Stimulated activated CD8-positive, alpha-beta memory T cell treated with anti-CD3 and anti-CD28 coated beads, Interleukin-4, amount 100 ng/mL, for 4 hours (primary cell): Measurements from ENCODE around the gene KRTAP20-3.

ENCODE experiments used
- DNase-seq, 2 donors: peaks; one replicate each; pipeline ENCODE4 v3.0.0-alpha.2; 2020; ENCODE audit warnings: low read depth in 2 of 2, low spot score in 1 of 2

Gene KRTAP20-3

DNA sequence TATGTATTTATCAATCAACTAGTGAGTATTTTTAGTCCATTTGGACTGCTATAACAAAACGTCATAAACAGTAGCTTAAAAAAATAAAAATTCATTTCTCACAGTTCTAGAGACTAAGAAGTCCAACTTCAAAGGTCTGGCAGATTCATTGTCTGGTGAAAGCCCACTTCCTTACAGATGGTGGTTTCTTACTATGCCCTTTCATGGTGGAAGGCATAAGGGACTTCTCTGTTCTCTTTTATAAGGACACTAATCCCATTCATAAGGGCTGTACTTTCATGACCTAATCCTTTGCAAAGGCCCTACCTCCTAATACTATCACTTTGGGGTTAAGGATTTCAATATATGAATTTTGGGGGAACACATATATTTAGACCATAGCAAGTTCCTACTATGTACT is 37.9 kb downstream of the KRTAP20-3 start:
- no peak for DNase-seq

- no peak for DNase-seq
Measured at GRCh38 chr21:30684506-30684905, 41.8 kb downstream of the KRTAP20-3 start.

DNA sequence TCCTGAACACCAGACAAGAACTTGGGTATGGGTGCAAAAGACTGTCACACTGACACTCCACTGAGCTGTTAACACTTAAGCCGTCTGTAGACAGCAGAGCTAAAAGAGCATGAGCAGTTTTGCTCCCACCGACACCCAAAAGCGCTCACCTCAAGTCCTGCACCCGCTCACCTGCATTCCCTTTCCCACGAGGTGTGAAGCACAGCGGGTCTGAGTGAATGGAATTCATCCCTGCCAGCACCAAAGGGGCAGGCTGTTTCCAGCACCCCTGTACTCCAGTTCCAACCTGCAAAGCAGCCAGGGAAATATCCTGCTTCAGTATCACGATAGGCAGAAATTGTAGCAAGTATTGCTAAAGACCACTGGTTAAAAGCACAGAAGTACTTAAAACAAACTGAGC is 47.2 kb downstream of the KRTAP20-3 start:
- no peak for DNase-seq
